AG04449 (cell line): ENCODE measurements around the gene ABHD17C.

ENCODE experiments used
- CTCF ChIA-PET: fragments of 350-600 bp; formaldehyde crosslinking; extraction: SDS; loops from one replicate; lab custom pipeline; 2021; ENCODE audit warnings: antibody characterized with exemption; lab: Yijun Ruan, JAX
- POLR2A ChIA-PET: fragments of 400-600, 350-600 bp; formaldehyde crosslinking; extraction: SDS; loops from one replicate; lab custom pipeline; 2020; ENCODE audit warnings: antibody characterized with exemption, inconsistent platforms; lab: Yijun Ruan, JAX
- DNase-seq: peaks from one replicate; pipeline ENCODE4 v3.0.0-alpha.2; 2010; ENCODE audit warnings: low read depth, low spot score
- H3K4me3 ChIP-seq: 2 replicates; pipeline ENCODE4 v1.5.1; 2011; ENCODE audit warnings: low read depth, mild to moderate bottlenecking, control low read depth, low read length
- CTCF ChIP-seq: IDR thresholded peaks from one replicate; pipeline ENCODE4 v1.5.1; 2011; ENCODE audit warnings: mild to moderate bottlenecking, moderate library complexity, low read length, control low read depth, inconsistent platforms; ENCODE audit not compliant: insufficient read depth; ENCODE audit errors: missing control alignments

The ABHD17C gene

GRCh38 chr15:80777137-80777536 is 82.0 kb downstream of the ABHD17C start:
- H3K4me3 ChIP-seq: no peak overlapping the region
- TF ChIP-seq CTCF: no peak
- CTCF ChIA-PET: interaction anchor here (0.6 to 6.9 kb wide), 59 partner anchors 9 to 376 kb away, joined by 3 to 285 read pairs (median 5); no protein-coding TSS in a partner anchor
- POLR2A ChIA-PET: interaction anchor here (0.6 to 1.7 kb wide), 4 partner anchors 12 to 718 kb away, joined by 3 to 6 read pairs (median 4); partner anchors contain the start of gene ZFAND6
- DNase-seq: peak; percentile 61

GRCh38 chr15:80777826-80778620 is 82.9 kb downstream of the ABHD17C start:
- DNase-seq: no peak
- H3K4me3 ChIP-seq: no peak overlapping the region
- CTCF ChIA-PET: interaction anchor here (0.8 to 6.9 kb wide), 31 partner anchors 8 to 365 kb away, joined by 3 to 285 read pairs (median 14); no protein-coding TSS in a partner anchor
- POLR2A ChIA-PET: interaction anchor here (1.7 to 1.8 kb wide), 2 partner anchors 282 to 289 kb away, joined by 5 to 8 read pairs; no protein-coding TSS in a partner anchor
- TF ChIP-seq CTCF: no peak

GRCh38 chr15:80778621-80778963 is 83.5 kb downstream of the ABHD17C start:
- CTCF ChIA-PET: interaction anchor here (0.8 to 6.9 kb wide), 31 partner anchors 7 to 856 kb away, joined by 3 to 285 read pairs (median 9); partner anchors contain the start of gene ABHD17C
- DNase-seq: no peak
- peak overlapping the region; percentile 76 for H3K4me3 ChIP-seq
- POLR2A ChIA-PET: interaction anchor here (0.6 to 2.7 kb wide), 12 partner anchors 10 to 535 kb away, joined by 3 to 16 read pairs (median 8); partner anchors contain the start of gene ABHD17C
- no peak for TF ChIP-seq CTCF

- peak; percentile 91 for TF ChIP-seq CTCF
- peak; percentile 24 for DNase-seq
- H3K4me3 ChIP-seq: peak within 1 kb of the TSS; percentile 76
- POLR2A ChIA-PET: interaction anchor here (0.6 to 2.7 kb wide), 15 partner anchors 10 to 534 kb away, joined by 3 to 16 read pairs (median 7); partner anchors contain the start of gene ABHD17C
- CTCF ChIA-PET: interaction anchor here (0.6 to 6.9 kb wide), 54 partner anchors 12 to 857 kb away, joined by 3 to 285 read pairs (median 4); partner anchors contain the start of gene ABHD17C
These were observed 84.0 kb downstream of the ABHD17C start, which contains the start of gene CEMIP for GRCh38 chr15:80778964-80779657. TSS of gene CEMIP (plus strand) at chr15:80779370. CDS start at chr15:80873880, 94,510 bp downstream.

GRCh38 chr15:80779658-80780415 is 84.7 kb downstream of the ABHD17C start:
- peak overlapping the region; percentile 76 for H3K4me3 ChIP-seq
- no peak for TF ChIP-seq CTCF
- POLR2A ChIA-PET: interaction anchor here (0.7 to 2.7 kb wide), 15 partner anchors 9 to 324 kb away, joined by 3 to 16 read pairs (median 7); partner anchors contain the start of gene ABHD17C
- DNase-seq: no peak
- CTCF ChIA-PET: interaction anchor here (0.6 to 6.9 kb wide), 54 partner anchors 11 to 858 kb away, joined by 3 to 285 read pairs (median 4); partner anchors contain the start of gene ABHD17C
